ENCODE results near the gene TWIST2. TPM values are rescaled to one million over a fixed set of nuclear protein-coding genes. Genes with fewer than 3 reads are reported as not detected.

The TWIST2 gene
- total RNA-seq, 1 experiment from 2014 or later: not detected

- DNase-seq (ENCODE audit: low read depth): no peak
- in situ Hi-C loops (cut with HindIII; ENCODE audit: low pct_unique_long_range_greater_than_20kb, low sequenced_read_pairs): no loop called here
Observed at GRCh38 chr2:238920601-238921001, 72.7 kb downstream of the TWIST2 start.

GRCh38 chr2:238921259-238921658 is 73.4 kb downstream of the TWIST2 start:
- in situ Hi-C loops (cut with HindIII; ENCODE audit: low pct_unique_long_range_greater_than_20kb, low sequenced_read_pairs): no loop called here
- no peak for DNase-seq (ENCODE audit: low read depth)

GRCh38 chr2:238921681-238922319 is 73.9 kb downstream of the TWIST2 start:
- in situ Hi-C loops (cut with HindIII; ENCODE audit: low pct_unique_long_range_greater_than_20kb, low sequenced_read_pairs): no loop called here
- DNase-seq (ENCODE audit: low read depth): no peak

- DNase-seq (ENCODE audit: low read depth): no peak
- in situ Hi-C loops (cut with HindIII; ENCODE audit: low pct_unique_long_range_greater_than_20kb, low sequenced_read_pairs): no loop called here
Observed at GRCh38 chr2:238922435-238922834, 74.5 kb downstream of the TWIST2 start.

GRCh38 chr2:238924032-238924431 is 76.1 kb downstream of the TWIST2 start:
- in situ Hi-C loops (cut with HindIII; ENCODE audit: low pct_unique_long_range_greater_than_20kb, low sequenced_read_pairs): no loop called here

GRCh38 chr2:238924796-238925195 is 76.9 kb downstream of the TWIST2 start:
- in situ Hi-C loops (cut with HindIII; ENCODE audit: low pct_unique_long_range_greater_than_20kb, low sequenced_read_pairs): no loop called here
- no peak for DNase-seq (ENCODE audit: low read depth)

More at GRCh38 chr2:238924032-238924431, 76.1 kb downstream of the TWIST2 start:
- DNase-seq (ENCODE audit: low read depth): no peak

GRCh38 chr2:238925281-238925680 is 77.4 kb downstream of the TWIST2 start:
- in situ Hi-C loops (cut with HindIII; ENCODE audit: low pct_unique_long_range_greater_than_20kb, low sequenced_read_pairs): no loop called here

GRCh38 chr2:238925816-238926521 is 78.1 kb downstream of the TWIST2 start:
- in situ Hi-C loops (cut with HindIII; ENCODE audit: low pct_unique_long_range_greater_than_20kb, low sequenced_read_pairs): no loop called here
- no peak for DNase-seq (ENCODE audit: low read depth)

More at GRCh38 chr2:238925281-238925680, 77.4 kb downstream of the TWIST2 start:
- DNase-seq (ENCODE audit: low read depth): no peak

- in situ Hi-C loops (cut with HindIII; ENCODE audit: low pct_unique_long_range_greater_than_20kb, low sequenced_read_pairs): no loop called here
- DNase-seq (ENCODE audit: low read depth): no peak
Observed at GRCh38 chr2:238926761-238927611, 79.1 kb downstream of the TWIST2 start.

GRCh38 chr2:238927746-238928519 is 80.0 kb downstream of the TWIST2 start:
- in situ Hi-C loops (cut with HindIII; ENCODE audit: low pct_unique_long_range_greater_than_20kb, low sequenced_read_pairs): no loop called here
- no peak for DNase-seq (ENCODE audit: low read depth)

GRCh38 chr2:238928520-238929241 is 80.8 kb downstream of the TWIST2 start:
- no peak for DNase-seq (ENCODE audit: low read depth)
- in situ Hi-C loops (cut with HindIII; ENCODE audit: low pct_unique_long_range_greater_than_20kb, low sequenced_read_pairs): no loop called here

GRCh38 chr2:238929242-238930081 is 81.6 kb downstream of the TWIST2 start:
- no peak for DNase-seq (ENCODE audit: low read depth)
- in situ Hi-C loops (cut with HindIII; ENCODE audit: low pct_unique_long_range_greater_than_20kb, low sequenced_read_pairs): no loop called here

- in situ Hi-C loops (cut with HindIII; ENCODE audit: low pct_unique_long_range_greater_than_20kb, low sequenced_read_pairs): no loop called here
- no peak for DNase-seq (ENCODE audit: low read depth)
Observed at GRCh38 chr2:238930216-238930615, 82.3 kb downstream of the TWIST2 start.

GRCh38 chr2:238936162-238937052 is 88.5 kb downstream of the TWIST2 start:
- DNase-seq (ENCODE audit: low read depth): no peak
- in situ Hi-C loops (cut with HindIII; ENCODE audit: low pct_unique_long_range_greater_than_20kb, low sequenced_read_pairs): no loop called here

GRCh38 chr2:238938003-238938400 is 90.1 kb downstream of the TWIST2 start:
- in situ Hi-C loops (cut with HindIII; ENCODE audit: low pct_unique_long_range_greater_than_20kb, low sequenced_read_pairs): no loop called here
- no peak for DNase-seq (ENCODE audit: low read depth)

Measured in Caki2 (cell line).